Measurements from ENCODE around the gene DNAL4.

The DNAL4 gene

DNA sequence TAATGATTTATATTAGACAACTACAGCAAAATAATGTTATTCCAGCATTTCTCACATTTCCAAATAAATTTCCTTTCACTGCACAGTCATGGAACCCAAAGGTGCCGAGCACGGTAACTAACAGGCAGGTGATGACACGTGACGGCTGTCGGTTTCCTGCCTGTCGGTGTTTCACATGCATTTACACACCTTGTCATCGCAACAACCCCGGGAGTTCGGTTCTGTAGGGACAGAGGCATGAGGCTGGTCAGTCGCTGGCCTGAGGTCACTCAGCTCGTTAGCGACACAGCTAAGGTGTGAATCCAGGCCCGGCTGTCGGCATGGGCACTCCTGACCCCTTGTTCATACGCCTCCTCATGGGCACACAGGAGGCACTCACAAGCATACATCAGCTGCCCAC lies 9.9 kb downstream of the DNAL4 start:
- no peak for DNase-seq

DNA sequence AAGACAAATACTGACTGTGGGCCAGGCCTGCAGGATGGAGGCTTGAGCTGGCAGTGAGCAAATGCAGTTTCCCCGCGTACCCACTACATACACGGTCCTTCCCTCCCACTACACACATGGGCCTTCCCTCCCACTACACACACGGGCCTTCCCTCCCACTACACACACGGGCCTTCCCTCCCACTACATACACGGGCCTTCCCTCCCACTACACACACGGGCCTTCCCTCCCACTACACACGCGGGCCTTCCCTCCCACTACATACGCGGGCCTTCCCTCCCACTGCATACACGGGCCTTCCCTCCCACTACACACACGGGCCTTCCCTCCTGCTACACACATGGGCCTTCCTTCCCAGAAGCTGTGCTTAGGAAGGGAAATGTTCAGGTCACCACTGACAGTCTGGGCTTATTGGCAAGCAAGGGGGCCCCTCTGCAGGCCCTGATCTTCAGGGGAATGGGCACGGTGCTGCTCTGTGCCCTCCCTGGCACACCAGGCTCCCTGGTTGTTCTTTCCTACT lies 10.8 kb downstream of the DNAL4 start:
- no peak for DNase-seq

DNA sequence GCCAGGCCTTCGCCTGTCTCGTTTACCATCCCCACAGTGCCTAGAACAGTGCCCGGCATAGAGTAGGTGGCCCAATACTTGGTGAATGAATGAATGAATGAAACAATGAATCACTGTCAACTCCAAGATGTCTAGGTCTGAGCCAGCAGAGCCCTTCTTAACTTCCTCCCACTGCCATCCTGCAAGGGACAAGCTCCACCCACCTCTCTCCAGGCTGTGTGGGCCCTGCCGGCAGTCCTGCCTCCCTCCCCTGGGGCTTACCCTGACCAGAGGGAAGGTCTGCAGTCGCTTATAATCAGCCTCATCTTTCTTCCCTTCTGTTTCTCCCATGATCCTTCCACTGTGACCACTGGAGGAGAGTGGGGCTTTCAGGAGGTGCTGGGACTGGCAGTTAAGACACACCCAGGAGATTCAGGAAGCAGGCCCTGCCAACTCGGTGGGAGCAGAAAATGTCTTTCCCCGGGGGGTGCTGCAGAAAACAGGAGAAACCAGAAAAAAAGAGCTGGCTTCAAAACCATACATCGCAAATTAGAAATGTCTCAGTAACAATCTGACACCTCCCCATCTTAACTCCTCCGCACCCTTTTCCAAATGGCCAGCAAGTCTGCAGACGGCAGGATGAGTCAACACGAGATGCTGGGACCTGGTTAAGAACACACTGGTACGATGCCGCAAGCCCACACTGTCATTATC lies 11.4 kb downstream of the DNAL4 start:
- peak; percentile 35 for DNase-seq

DNA sequence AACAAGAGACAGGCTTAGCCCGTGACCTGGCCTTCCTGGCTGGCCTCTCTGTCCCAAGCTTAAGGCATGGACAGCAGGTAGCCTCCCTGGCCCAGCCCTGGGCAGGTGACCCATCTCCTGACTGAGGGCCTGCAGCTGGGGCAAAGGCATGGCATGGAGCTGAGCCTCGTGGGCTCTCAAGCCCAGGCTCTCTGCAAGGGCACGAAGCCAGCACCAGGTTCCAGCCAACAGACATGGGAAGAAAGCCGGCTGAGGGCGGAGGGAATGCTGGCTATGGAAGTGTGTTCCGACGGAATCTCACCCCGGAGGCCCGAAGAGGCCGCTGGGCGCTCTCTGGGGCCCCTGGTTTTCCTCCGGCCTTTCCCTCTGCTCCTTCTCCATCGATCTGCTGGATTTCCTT lies 12.9 kb downstream of the DNAL4 start:
- DNase-seq, result no peak

DNA sequence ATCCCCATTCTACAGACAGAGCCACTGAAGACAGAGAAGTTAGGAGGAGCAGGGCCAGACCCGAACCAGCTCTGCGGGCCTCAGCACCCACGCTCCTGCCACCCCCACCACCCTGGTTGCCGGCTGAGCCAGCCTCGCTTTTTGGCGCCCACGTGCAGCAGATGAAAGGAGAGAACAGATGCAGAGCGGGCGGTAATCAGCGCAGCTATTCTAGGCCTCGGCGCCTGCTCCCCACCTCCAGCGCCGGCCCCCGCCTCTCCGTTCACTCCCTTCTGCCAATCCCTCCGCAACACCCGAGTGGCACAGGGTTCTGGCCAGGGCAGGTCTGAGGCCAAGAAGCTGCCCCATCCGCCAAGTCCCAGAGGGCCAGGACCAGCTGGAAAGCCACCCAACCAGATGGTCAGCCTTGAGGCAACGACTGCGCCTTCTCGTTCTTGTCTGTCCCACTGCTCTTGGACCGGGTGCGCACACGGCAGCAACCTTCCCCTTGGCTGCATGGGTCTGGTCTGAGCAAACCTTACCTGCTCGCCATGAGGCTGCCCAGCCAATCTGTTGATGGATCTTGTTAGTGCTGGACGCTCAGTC lies 16.8 kb downstream of the DNAL4 start:
- no peak for DNase-seq

DNA sequence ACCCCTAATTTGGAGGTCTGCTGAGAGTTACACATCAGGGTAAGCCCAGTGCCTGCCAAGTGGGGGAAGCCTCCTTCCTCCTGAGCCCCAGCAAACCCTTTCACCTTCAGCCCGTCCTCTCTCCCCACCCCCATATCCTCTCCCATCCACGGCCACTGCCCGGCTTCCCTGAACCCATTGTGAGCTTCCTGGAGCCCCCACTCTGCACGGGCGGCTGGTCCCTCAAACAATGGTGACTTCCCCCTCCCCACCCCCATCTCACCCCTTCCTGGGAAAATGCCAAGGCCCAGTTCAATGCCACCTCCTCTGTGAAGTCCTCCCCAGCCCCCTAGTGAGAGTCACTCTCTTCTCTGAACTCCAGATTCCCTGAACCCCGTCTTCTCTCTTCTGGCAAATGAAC lies 17.9 kb downstream of the DNAL4 start:
- DNase-seq, result no peak

DNA sequence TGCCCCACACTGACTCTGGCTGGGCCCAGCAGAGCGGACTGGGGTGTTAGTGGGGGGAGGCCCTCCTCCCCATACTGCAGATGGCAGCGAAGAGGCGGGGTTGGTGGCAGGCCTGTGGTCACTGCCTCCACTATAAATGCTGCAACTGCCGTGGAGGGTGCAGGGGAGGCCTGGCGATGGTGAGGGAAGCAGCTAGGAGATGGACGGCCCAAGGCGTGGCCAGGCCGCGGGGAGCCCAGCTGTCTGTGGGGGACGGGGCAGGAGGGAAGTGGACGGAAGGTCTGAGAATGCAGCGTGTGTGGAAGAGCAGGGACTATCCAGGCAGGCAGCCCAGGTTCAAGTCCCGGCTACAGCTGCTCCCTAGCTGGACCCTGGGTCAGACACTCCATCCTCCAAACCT lies 18.3 kb downstream of the DNAL4 start:
- no peak for DNase-seq

DNA sequence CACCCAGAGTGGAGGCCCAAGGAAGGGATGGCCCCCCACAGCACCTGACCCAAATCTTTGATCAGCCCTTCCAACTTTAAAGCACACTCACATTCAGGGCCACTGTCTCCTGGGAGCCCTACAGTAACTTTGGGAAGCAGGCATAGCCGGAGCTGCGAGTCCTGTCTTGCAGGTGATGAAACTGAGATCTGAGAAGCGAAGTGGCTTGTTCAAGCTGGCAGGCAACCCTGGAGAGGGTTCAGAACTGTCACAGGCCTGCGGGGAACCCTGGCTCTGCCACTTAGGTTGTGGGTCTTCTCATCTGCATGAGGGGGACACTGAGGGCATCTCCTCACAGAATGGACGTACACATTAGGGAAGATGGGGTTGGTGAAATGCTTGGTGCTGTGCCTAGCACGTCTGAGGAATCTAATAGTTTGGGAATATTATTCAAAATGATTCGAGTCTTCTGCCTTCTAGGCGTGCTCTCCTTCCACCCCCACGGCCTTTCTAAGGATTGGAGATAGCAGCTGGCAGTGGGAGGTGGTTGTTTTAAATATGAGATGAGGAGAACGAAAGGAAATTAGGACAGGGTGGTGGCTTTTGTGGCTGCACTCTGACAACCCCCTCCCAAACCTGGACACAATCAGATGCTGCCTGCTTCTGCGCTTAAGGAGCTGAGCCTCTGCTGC lies 19.3 kb downstream of the DNAL4 start:
- DNase-seq, result no peak

DNA sequence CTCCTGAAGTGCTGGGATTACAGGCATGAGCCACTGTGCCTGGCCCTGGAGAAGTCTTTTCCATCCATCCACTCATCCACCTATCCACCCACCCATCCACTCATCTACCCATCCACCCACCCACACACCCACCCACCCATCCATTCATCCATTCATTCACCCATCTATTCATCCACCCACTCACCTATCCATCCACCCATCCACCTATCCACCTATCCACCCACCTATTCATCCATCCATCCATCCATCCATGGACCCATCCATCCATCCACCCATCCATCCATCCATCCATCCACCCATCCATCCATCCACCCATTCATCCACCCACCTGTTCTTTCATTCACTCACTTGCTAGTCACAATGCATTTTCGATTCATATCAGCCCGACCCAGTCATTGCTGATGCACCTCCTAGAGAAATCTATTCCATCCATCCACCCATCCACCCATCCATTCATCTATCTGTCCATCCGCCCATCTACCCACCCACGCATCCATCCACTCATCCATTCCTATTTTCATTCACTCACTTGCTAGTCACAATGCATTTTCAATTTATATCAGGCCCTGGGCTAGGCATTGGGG lies 20.5 kb downstream of the DNAL4 start:
- no peak for DNase-seq

DNA sequence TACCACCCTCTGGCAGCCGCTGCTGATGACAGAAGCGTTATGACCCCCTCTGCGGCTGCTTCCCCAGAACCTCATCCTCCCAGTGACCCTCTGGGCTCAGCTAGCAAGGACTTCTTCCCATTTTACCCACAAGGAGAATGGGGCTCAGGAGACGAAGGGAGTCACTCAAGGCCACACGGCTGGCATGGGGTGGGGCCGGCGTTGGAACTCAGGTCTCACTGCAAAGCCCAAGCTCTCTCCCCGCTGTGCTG lies 21.4 kb downstream of the DNAL4 start:
- DNase-seq, result no peak

DNA sequence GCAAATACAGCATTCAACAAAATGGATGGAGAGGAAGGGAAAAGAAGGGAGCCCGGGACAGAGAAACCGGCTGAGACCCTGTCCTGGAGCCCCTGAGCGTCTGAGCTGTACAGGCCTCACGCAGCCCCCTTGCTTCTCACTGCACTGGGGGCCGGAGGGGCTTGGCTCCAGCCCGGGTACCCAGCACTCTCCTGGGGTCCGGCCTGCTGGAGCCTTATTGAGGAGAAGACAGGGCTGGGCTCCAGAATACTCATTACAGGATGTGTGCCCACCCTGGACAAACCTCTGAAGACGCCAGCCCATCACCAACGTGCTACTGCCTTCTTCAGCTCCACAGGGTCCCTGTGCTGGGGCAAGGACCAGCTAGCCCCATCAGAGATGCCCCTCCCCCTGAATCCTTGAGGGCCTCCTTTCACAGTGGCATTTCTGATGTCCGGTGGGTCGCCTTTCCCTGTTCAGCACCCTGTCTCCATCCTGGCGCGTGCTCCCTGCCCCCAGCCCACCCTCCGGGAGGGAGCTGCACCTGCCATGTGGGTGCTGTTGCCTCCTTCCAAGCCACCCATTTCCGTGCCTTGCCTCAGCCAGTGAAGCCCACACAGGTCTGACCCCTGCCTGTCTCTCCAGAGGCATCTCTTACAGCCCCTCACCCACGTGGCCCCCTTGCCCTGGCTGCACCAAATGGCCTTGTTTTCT lies 23.5 kb downstream of the DNAL4 start:
- DNase-seq, result no peak

DNA sequence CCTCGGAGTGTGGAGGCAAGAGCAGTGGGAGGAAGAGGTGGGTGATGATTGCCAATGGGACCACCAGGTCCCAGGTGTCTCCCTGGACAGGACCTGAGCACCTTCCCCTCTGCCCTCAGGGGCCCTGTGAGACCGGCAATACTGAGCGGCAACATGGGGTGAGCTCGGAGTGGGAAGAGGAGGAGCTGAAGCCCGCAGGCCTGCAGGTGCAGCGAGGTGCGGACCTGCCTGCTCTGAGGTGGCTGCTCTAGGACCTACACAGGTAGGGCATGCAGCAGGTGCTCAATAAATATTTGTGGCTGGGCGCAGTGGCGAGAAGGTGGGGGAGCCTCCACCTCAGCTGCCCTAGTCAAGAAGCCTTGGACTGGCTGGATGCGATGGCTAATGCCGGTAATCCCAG lies 25.9 kb downstream of the DNAL4 start:
- no peak for DNase-seq

DNA sequence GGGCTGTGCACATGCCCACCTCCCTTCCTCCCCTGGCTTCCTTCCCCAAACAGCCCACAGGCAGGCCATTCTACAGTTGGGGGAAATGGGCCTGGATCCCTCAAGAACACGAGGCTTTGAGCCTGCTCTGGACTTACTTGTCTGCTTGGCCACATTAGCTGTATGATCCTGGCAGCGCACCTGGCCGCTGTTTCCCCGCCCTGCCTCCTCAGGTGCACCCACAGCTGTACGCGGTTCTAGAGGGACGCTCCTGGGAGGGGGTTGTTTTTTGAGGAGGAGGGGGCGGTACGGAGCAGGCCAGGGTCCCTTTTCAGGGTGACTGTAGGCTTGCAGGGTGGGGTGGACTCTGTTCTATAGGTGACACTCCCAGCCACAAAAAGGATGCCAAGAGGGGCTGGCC lies 26.6 kb downstream of the DNAL4 start:
- no peak for DNase-seq

DNA sequence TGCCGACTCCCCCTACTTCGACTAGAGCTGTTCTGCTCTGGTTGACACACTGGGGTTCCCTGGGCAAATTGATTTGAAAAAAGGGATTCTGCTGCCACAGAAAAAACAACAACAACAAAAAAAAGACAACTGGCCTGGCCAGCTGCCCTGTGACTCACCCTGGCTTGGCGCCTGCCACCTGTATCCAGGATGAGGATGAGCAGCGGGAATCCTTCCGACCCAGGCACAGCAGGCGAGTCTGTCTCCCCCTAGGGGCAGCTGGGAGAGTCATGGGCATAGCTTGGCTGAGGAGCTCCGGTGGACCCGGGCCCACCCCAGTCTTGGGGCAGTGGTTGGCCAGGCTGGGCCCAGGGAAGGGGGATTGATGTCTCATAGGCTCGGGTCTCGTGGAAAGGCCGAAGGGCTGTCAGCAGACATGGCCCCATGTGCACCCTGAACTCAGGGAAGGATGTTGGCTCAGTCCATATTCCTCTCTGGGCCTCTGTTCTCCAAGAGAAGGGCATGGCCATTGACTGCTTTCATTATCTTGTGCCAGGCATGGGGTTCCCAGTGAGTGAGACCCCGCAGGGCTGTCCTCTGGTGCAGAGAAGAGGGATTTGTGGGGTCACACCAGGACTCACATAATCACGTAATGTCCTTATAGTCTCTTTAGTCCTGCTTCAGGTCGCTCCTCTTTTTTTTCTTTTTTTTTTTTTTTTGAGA lies 27.7 kb downstream of the DNAL4 start:
- peak; percentile 29 for DNase-seq

DNA sequence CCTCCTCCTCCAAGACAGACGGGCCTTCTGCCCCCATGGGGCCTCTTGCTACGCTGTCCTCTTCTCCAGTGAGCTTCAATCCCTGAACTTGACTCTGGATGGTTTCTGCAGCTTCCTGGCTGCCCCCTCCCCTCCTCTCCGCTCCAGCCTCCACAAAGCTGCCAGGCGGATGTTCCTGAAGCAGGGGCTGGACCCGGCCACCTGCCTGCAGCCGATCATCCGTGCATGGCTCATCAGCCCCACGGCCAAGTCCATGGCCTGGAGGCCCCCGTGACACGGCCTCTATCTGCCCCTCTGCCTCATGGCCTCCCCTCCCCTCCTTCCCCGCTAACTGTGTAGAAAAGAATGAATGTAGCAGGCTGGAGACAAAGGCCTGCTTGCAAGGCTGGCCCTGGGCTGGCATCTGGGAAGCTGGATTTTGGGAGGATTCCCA lies 31.4 kb downstream of the DNAL4 start:
- DNase-seq, result no peak

DNA sequence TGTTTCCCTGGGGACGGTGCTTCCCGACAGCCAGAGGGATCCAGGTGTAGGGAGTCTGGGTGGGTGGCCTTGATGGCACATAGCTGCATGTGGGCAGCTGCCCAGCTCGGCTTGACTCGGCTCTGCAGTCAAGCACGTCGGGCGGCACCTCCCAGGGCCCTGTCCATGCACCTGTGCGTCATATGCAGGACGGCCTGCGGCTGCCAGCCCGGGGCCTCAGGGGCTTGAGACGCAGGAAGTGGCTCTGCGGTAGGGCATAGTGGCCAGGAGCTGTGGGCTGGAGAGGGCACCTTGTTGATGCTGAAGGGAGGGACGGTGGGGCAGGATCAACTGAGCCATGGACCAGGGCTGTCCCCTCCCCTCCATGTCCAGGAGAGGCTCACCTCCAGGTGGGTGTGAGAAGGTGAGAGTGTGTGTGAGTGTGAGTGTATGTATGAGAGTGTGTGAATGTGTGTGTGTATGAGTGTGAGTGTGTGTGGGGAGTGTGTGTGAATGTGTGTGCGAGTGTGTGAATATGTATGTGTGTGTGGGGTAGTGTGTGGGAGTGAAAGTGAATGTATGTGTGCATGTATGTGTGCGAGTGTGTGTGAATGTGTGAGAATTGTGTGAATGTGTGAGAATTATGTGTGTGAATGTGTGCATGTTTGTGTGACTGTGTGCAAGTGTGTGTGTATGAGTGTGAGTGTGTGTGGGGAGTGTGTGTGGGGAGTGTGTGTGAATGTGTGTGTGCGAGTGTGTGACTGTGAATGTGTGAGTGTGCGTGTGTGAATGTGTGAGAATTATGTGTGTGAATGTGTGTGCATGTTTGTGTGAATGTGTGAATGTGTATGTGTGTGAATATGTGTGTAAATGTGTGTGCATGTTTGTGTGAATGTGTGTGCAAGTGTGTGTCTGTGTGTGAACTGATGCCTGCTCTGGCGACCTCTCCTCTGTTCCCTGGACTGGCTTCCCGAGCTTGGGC lies 32.5 kb downstream of the DNAL4 start:
- DNase-seq, result no peak

DNA sequence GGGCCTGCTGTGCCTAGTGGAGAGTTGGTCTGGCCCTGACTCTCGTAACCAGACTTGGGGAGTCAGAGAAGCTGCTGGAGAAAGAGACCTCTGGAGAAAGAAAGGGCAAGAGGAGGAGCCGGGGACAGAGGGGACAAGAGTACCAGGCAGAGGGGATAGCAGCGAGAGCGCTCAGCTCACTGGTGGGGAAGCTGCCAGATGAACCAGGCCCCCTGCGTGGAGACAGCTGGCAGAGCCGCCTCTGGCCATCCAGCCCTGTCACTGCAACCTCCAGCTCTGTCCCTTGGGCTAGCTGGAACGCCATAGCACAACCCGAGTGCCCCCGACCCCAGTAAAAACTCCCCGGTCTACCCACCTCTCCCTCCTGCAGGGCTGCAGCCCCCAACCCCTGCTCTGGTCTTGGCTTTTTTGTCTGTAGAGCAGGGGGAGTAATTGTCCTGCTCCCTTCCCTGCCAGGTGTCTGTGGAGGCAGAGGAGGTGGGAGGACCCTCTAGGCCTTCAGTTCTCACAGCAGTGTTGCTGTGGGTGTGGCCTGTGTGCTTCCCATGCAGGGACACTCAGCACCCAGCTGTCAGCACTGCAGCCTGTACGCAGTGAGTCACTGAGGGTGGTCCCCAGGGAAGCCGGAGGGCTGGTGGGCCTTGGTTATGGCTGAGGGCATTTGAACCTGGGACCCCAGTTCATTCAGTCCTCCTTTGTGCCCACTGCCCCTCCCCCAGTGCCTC lies 33.3 kb downstream of the DNAL4 start:
- DNase-seq, result no peak

DNA sequence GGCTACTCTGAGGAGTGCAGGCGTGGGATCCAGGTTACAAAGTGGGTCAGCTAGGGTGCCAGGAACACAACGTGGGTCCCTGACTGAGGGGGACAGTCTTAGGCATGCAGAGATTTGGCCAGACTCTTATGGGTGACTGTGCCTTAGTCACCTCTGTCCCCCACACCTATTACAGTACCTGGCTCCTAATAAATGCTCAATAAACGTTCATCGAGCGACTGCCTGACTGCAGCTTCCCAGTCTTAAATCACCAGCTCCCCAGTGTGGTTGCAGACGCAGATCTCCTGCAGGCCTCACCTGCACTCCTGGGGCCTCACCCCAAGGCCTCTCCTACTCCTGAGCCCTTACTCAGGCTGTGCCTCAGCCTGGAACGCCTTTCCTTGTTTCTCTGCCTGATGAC lies 34.9 kb downstream of the DNAL4 start:
- DNase-seq, result no peak

DNA sequence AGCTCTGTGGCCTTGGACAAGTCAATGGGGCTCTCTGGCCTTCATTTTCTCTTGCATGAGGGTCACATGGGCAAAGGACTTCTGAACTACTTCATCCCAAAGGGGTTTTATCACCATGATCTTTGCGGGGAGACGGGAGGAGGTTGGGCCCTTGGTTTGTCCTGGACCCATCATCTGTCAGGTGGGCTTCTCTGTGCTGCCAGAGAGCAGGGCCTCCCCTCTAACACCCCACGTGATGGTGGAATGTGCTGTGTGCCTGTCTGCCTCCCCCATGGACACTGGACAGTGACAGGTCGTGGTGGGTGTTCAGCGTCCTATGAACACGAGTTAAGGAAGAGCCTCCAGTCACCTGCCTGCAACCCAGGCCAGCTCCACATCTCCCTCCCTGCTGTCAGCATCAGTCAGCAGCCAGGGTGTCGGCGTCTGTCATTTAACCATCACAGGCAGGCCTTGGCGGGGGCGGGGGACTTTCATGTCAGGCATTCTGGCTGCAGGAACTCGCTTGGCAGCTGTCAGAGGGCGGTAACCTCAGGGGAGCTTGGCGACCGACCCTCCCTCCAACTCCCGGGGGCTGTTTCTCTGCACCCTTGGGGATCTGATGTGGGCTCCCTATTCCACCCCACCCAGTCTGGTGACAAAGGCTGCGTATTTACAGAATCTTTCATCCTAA lies 35.5 kb downstream of the DNAL4 start:
- no peak for DNase-seq

DNA sequence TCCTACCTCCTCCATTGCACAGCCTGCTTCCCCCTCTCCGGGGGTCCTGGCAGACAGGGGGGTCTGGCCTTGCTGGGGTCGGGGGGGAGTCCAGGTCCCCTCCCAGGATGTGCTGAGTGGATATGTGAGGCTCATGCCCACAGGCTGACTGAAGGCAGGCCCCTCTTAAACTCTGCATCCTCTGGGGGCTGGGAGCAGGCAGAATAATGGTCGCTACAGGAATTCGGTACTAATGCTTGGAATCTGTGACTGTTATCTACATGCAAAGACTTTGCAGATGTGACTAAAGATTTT lies 36.5 kb downstream of the DNAL4 start:
- no peak for DNase-seq

All from inflammatory macrophage treated with lipopolysaccharide for 4 hours (primary cell).